ENCODE results near the gene MAPKAPK3.

Gene MAPKAPK3

GRCh38 chr3:50617096-50617791 lies at the start of gene MAPKAPK3:
Gene MAPKAPK3 (plus strand): TSS chr3:50617151. CDS start chr3:50617566, 415 bp downstream.
- DNase-seq = no peak

GRCh38 chr3:50567386-50568167 lies 49.4 kb upstream of the MAPKAPK3 start, which contains the start of gene C3orf18:
Gene C3orf18 (minus strand): TSS chr3:50567747. CDS start chr3:50565699, 2,048 bp downstream.
- DNase-seq = peak; percentile 96

DNA sequence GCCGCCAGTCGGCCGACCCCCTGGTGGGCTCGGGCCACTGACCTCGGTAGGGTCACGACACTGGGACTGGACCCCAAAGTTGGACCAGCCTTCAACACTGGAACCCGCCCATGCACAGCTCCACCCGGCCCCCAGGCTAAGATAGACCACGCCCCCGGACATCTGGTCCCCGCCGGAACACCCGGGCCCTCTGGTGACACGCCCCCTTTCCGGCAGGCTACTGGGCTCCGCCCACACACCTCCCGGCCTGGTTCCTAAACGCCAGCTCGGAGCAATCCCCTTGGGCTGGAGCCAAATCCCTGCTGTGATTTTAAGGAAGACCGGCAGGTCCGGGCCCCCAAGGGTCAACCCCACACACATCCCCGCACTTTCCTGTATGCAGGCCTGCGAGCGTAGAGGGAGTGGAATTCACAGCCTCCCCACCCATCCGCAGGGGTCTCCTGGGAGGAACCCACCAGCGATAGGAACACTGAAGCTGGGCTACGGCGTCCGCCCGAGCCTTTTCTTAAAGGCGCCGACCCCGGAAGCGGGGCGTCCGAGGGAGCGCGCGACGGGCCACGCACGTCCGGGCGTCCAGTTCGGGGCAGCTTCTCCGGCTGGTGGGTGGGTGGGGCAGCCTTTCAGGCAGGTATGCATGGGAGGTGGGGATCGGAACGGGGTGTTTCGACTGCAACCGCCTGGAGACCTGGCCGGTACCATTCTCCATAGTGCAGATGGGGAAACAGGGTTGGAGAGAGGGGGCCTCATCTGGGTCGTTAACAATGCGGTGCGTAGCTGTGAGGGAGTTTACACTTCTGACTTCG lies 47.8 kb upstream of the MAPKAPK3 start, which contains the start of gene HEMK1:
HEMK1 (plus strand) TSS at position 576 of the 803 bp plus-strand sequence. CDS start 1,583 bp downstream, outside the sequence.
- peak; percentile 97 for DNase-seq

- no peak for DNase-seq
Observed at GRCh38 chr3:50570508-50571279, 46.3 kb upstream of the MAPKAPK3 start.

DNA sequence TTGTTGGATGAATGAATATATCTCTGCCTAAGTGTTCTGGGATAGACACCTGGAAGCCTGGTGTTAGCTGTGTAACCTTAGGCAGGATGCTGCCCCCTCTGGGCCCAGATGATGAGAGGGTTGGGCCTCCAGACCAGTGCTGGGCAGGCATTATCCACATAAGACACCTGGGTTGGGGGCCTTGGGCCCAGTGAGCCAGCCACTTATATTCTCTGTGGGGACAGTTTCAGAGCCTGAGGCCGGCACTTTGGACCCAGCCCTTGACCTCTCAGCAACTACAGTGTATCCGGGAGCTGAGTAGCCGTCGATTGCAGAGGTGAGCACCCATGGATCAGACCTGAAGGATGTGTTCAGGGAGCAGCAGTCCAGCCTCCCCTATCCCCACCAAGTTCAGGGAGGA lies 45.5 kb upstream of the MAPKAPK3 start:
- no peak for DNase-seq

- DNase-seq = peak; percentile 86
Observed at GRCh38 chr3:50572158-50572557, 44.8 kb upstream of the MAPKAPK3 start.

- DNase-seq = peak; percentile 54
Observed at GRCh38 chr3:50572801-50573371, 44.1 kb upstream of the MAPKAPK3 start.

GRCh38 chr3:50573566-50574443 lies 43.1 kb upstream of the MAPKAPK3 start:
- DNase-seq = peak; percentile 87

- peak; percentile 59 for DNase-seq
Observed at GRCh38 chr3:50574444-50574831, 42.5 kb upstream of the MAPKAPK3 start.

DNA sequence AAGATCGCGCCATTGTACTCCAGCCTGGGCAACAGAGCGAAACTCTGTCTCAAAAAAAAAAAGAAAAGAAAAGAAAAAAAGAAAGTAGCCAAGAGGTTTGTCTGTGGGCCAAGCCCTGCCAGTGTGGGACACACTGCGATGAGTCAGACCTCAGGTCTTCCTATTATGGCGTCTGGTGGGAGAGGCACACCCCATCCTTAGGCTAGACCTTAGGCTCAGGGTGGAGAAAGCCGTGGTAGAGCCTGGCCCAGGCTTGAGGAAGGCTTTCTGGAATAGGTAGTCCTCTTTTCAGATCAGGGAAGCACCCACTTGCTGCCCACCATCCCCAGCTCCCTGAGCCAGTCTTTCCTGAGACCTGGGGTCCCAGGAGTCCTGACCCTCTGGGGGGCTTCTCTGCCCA lies 41.6 kb upstream of the MAPKAPK3 start:
- no peak for DNase-seq

DNA sequence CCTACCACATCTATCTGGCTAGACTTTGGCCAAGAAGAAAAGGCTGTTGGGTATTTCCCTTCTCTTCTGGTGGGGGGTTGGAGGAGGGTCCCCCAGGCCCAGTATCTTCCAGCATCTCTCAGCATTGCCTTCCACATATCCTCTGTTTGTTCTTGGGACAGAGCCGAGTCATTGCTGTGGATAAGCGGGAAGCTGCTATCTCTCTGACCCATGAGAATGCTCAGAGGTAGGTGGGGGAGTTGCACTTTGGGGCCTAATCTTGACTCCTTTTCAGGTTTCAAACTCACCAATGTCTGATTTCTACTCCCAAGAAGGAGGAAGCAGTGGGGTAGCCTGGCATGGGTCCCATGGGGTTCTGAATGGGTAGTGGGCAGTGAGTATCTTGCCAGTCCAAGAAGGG lies 39.6 kb upstream of the MAPKAPK3 start:
- DNase-seq = no peak

DNA sequence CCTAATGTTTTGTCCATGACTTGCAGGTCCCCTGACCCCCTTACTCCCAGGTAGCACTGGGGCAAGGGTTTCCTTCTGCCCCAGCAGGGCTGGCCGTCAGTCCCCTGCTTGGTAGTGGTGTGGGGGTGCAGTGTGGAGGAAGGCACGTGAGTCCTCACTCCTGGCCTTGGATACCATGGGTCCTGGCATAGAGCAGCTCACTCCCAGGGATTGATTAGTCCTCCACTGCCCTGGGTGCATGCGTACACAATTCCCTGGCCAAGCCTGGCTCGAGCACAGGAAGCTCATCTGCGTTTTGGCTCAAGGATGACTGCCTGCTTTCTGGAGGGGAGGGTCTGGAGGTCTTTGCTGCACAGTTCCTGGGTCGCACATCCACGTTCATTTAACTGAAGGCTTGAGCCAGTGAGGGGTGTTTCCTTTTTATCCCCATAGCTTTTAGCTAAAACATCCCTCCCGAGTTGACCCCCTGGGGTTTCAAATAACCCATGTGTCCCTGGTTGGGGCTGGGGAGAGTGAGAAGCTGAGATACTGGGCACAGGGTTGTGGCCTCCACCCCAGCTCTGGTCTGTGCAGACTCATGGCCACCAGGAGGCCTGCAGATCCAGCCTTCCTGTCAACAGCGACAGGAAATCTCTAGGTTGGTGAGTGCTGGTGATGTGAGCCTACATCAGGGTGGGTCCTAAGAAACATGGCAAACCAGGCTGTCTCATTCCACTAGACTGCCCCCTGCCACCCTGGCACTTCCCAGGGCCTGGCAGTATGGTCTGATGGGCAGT lies 36.1 kb upstream of the MAPKAPK3 start:
- DNase-seq = no peak

DNA sequence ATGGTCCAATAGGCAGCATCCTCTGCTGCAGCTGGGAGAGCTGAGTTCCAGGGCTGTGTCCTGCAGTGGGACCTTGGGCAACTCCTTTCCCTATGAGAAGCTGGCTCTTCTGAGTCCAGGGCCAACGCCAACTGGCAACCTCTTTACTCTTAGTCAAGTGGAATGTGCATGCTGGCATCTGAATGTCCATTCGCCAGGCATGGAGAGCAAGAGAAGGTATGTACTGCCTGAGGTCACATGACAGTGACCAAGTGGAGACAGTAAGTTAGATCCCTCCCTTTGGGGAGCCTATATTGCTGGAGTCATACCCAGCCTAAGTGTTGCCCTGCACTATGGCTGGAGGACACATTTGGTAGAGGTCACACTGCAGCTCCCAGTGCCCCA lies 35.5 kb upstream of the MAPKAPK3 start:
- DNase-seq = no peak

GRCh38 chr3:50582083-50582482 lies 34.9 kb upstream of the MAPKAPK3 start:
- DNase-seq = no peak

DNA sequence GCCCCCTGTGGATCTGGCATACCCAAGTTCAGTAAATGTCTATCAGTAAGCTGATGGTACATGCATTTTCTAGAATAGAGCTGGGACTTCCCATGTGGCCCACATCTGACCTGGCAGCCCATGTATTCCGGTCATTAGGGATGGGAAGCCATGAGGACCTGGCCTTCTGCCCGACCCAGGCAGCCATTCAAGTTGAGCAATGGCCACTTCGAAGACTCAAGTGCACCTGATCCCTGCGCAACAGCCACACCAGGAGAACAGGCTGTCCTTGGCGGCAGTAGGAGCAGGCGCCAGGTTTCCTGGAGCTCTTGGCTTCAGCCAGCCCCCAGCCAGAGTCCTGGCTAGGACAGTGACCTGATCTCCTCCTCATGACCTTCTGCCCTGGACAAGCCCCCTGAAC lies 33.1 kb upstream of the MAPKAPK3 start:
- no peak for DNase-seq

DNA sequence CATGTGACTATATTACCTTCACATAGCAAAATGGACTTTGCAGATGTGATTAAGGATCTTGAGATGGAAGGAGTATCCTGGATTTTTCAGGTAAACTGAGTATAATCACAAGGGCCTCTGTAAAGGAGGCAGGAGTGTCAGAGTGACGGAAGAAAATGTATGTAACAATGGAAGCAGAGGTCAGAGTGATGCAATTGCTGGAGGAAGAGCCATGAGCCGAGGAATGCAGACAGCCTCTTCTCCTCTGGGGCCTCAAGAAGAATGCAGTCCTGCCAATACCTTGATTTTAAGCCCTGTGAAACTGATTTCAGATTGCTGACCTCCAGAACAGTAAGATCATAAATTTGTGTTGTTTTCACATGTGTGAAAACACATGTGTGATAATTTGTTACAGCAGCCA lies 32.6 kb upstream of the MAPKAPK3 start:
- no peak for DNase-seq

DNA sequence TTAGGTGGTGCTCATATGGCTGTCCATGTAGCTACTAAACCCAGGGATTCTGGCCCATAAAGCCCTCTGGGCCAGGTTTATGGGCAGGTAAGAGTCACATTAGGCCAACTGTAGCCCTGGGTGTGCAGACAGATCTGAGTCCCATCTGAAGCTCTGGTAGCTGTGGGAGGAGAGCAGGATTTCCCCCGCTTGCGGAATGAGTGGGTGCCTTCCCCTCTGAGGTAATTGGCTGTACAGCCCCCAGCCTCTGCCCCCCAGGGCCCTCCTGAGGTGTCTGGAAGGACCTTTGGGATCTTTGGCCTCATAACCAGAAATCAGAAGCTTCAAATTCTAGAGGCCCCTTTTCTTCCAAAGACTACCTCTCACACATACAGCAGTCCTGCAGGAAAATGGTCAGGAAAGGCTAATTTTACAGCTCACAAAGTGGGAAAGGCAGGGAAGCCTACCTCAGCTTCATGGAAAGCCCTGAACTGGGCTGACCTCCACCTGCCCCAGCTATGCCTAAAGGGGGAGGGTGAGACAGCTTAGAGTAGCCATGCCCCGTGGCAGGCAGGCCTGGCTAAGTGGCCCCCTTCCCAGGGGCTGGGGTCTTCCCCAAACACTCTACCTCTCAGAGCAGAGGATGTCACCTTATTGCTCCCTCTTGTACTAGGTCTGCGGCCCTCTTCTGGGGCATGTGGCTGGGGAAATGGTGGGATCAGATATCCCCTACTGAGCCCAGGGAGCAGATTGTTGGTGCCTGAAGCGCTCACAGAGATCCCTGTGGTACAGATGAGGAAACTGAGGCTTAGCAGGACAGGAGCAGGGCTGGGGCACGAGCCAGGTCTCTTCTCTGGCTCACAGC lies 30.8 kb upstream of the MAPKAPK3 start:
- peak; percentile 75 for DNase-seq

GRCh38 chr3:50586763-50587070 lies 30.2 kb upstream of the MAPKAPK3 start:
- no peak for DNase-seq

DNA sequence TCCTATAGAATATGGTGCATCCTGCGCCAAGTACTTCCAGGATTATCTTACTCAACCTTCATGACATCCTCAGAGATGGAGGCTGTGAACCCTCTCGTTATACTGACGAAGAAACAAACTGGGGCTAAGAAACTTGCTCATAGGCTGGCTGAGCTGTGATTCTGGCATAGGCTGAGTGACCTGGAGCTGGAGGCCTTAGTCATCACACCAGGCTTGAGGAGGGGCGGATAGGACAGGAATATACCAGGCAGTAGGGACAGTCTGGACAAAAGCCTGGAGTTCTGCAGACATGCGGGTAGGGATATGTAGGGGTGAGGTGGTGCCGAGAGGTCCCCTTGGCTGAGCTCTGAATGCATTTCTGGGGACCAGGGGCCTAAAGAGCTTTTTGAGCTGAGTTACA lies 29.6 kb upstream of the MAPKAPK3 start:
- DNase-seq = no peak
